ENCODE measurements around the gene C4orf54.

Gene C4orf54

DNA sequence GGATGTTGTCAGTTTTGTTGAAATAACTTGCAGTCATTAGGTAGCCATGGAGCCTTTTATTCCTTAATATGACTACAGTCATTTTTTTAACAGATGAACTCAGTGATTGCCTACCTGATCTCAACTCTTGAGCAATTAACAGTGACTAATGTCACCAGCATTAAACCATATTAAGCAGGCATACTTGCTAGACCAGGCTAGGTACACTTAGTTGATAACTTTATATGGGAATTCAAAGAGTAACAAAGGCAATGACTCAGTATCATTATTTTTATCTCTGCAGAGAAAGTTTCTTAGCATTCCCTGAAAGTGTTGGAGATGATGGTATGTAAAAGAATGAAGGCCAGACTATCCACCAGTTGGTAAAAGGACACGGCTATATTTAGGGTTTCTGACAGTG is at the start of gene C4orf54:
Gene C4orf54, minus strand, starts transcription at position 31 of the 400 bp plus-strand sequence. CDS start 3,180 bp downstream, outside the sequence.
- Histone ChIP-seq H3K27me3 (ENCODE audit: control insufficient read depth, insufficient read depth, low read length) (no peaks in the 10 kb centered on the region), H3K4me1 (ENCODE audit: control insufficient read depth, insufficient read depth, low read length) (peaks cover 9% of the 10 kb centered on the region), H3K27ac (ENCODE audit: low read depth, low read length) (peak within 1 kb of the TSS; percentile 11), H3K9ac (ENCODE audit: low read length) (no peak within 1 kb of the TSS), H3K36me3 (ENCODE audit: control insufficient read depth, insufficient read depth, low read length) (no peaks in the 10 kb centered on the region), H3K4me3 (ENCODE audit: low read length) (no peak within 1 kb of the TSS)

DNA sequence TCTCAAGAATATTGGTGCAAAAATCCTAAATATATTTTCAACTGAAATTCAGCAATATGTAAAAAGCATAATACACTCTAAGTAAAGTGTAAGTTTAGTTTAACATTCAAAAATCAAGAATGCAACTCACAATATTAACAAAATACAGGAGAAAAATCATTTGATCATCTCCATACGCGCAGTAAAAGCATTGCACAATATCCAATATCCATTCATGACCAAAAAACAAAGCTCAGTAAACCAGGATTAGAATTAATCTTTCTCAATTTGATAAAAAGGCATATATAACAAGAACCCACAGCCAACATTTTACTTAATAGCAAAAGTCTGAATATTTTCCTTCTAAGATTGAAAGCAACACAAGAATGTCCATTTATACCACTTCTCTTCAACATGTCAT is 48.3 kb upstream of the C4orf54 start:
- H3K9ac ChIP-seq (ENCODE audit: low read length) = no peak overlapping the region
- no peak overlapping the region for H3K4me3 ChIP-seq (ENCODE audit: low read length)
- H3K27ac ChIP-seq (ENCODE audit: low read depth, low read length) = no peak overlapping the region
- H3K27me3 ChIP-seq (ENCODE audit: control insufficient read depth, insufficient read depth, low read length) = no peaks in the 10 kb centered on the region
- no peaks in the 10 kb centered on the region for H3K36me3 ChIP-seq (ENCODE audit: control insufficient read depth, insufficient read depth, low read length)
- no peaks in the 10 kb centered on the region for H3K4me1 ChIP-seq (ENCODE audit: control insufficient read depth, insufficient read depth, low read length)

DNA sequence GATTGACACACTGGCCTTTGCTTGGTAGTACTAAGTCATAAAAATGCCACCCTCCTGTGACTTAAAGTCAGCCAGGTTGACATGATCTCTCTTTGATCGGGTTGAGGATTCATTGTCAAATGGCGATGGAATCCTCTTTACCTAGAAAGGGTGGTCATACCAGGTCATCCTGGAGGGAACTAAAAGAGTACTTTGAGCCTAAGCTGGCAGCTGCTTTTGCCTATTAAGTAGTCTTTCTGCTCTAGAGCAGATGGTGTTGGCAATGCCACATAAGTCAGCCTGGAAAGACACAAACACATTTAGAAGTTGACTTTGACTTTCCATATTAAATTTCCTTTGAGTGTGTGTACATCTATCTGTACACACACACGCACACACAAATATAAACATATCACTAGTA is 39.2 kb upstream of the C4orf54 start:
- Histone ChIP-seq H3K36me3 (ENCODE audit: control insufficient read depth, insufficient read depth, low read length) (no peaks in the 10 kb centered on the region), H3K4me3 (ENCODE audit: low read length) (no peak overlapping the region), H3K27me3 (ENCODE audit: control insufficient read depth, insufficient read depth, low read length) (no peaks in the 10 kb centered on the region), H3K9ac (ENCODE audit: low read length) (no peak overlapping the region), H3K27ac (ENCODE audit: low read depth, low read length) (no peak overlapping the region), H3K4me1 (ENCODE audit: control insufficient read depth, insufficient read depth, low read length) (no peaks in the 10 kb centered on the region)

DNA sequence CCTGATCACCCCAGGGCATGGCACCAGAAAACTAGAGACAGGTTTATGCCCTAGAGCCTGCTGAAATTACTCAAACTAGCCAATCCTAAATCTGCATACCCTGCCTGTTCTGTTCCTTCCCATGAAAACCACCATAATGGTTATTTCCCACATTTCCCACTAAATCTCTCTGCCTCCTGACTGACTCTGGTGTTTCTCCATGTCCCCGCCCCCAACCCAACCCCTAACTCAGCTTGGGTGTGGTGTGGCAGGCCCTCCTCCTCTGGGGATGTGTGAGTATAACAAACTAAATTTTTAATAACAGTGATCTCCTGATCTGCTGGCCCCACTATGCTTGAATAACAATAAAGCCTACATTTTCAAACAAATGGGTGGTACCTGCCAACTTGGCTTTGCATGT is 35.5 kb upstream of the C4orf54 start:
- Histone ChIP-seq H3K27me3 (ENCODE audit: control insufficient read depth, insufficient read depth, low read length) (no peaks in the 10 kb centered on the region), H3K36me3 (ENCODE audit: control insufficient read depth, insufficient read depth, low read length) (no peaks in the 10 kb centered on the region), H3K27ac (ENCODE audit: low read depth, low read length) (no peak overlapping the region), H3K4me3 (ENCODE audit: low read length) (no peak overlapping the region), H3K4me1 (ENCODE audit: control insufficient read depth, insufficient read depth, low read length) (no peaks in the 10 kb centered on the region), H3K9ac (ENCODE audit: low read length) (no peak overlapping the region)

- Histone ChIP-seq H3K4me1 (ENCODE audit: control insufficient read depth, insufficient read depth, low read length) (no peaks in the 10 kb centered on the region), H3K27ac (ENCODE audit: low read depth, low read length) (no peak overlapping the region), H3K36me3 (ENCODE audit: control insufficient read depth, insufficient read depth, low read length) (no peaks in the 10 kb centered on the region), H3K4me3 (ENCODE audit: low read length) (no peak overlapping the region), H3K27me3 (ENCODE audit: control insufficient read depth, insufficient read depth, low read length) (no peaks in the 10 kb centered on the region), H3K9ac (ENCODE audit: low read length) (no peak overlapping the region)
These were observed 33.4 kb upstream of the C4orf54 start for GRCh38 chr4:99690990-99691389.

- H3K9ac ChIP-seq (ENCODE audit: low read length) = no peak overlapping the region
- H3K4me3 ChIP-seq (ENCODE audit: low read length) = no peak overlapping the region
- no peaks in the 10 kb centered on the region for H3K4me1 ChIP-seq (ENCODE audit: control insufficient read depth, insufficient read depth, low read length)
- H3K27me3 ChIP-seq (ENCODE audit: control insufficient read depth, insufficient read depth, low read length) = no peaks in the 10 kb centered on the region
- no peaks in the 10 kb centered on the region for H3K36me3 ChIP-seq (ENCODE audit: control insufficient read depth, insufficient read depth, low read length)
- no peak overlapping the region for H3K27ac ChIP-seq (ENCODE audit: low read depth, low read length)
These were observed 32.8 kb upstream of the C4orf54 start for GRCh38 chr4:99690472-99690871.

DNA sequence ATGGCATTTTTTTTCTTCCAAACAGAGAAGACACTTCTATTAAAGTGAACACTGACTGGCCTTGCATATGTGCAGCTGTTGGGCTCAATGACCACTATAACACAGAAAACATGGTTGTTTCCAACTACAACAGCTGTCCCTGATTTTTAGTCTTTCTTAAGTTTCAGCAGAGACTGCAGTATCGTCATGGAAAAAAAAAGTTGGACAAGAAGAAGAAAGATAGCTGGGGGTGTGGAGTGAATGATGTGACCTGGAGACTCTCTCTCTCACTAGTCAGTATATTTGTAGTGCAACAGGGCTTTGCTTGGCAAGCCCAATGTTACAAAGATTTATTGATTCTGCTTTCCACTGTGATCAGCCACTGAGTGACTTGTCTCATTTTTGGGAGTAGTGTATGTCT is 29.5 kb upstream of the C4orf54 start:
- H3K36me3 ChIP-seq (ENCODE audit: control insufficient read depth, insufficient read depth, low read length) = no peaks in the 10 kb centered on the region
- H3K4me3 ChIP-seq (ENCODE audit: low read length) = no peak overlapping the region
- no peaks in the 10 kb centered on the region for H3K4me1 ChIP-seq (ENCODE audit: control insufficient read depth, insufficient read depth, low read length)
- no peak overlapping the region for H3K27ac ChIP-seq (ENCODE audit: low read depth, low read length)
- H3K27me3 ChIP-seq (ENCODE audit: control insufficient read depth, insufficient read depth, low read length) = no peaks in the 10 kb centered on the region
- no peak overlapping the region for H3K9ac ChIP-seq (ENCODE audit: low read length)

GRCh38 chr4:99685234-99685633 is 27.6 kb upstream of the C4orf54 start:
- no peaks in the 10 kb centered on the region for H3K27me3 ChIP-seq (ENCODE audit: control insufficient read depth, insufficient read depth, low read length)
- no peak overlapping the region for H3K27ac ChIP-seq (ENCODE audit: low read depth, low read length)
- no peaks in the 10 kb centered on the region for H3K4me1 ChIP-seq (ENCODE audit: control insufficient read depth, insufficient read depth, low read length)
- H3K36me3 ChIP-seq (ENCODE audit: control insufficient read depth, insufficient read depth, low read length) = no peaks in the 10 kb centered on the region
- H3K9ac ChIP-seq (ENCODE audit: low read length) = no peak overlapping the region
- no peak overlapping the region for H3K4me3 ChIP-seq (ENCODE audit: low read length)

DNA sequence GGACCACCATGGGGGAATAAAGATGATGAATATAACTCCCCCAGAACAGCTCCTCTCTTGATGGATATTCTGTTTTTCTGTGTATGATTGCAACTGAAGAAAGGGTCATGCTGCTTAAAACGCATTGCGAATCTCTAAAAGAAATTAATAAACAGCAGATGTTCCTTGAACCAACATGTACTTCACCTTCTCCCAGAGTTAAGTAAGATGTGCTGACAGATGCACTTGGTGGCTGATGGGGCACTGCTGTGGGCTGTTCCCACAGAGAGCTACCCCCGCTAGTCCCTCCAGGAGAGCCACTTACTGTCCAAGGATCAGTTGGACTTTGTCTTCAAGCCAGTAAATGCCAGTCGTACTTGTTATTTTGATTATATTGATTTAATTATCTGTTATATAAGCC is 26.3 kb upstream of the C4orf54 start:
- Histone ChIP-seq H3K4me3 (ENCODE audit: low read length) (no peak overlapping the region), H3K27ac (ENCODE audit: low read depth, low read length) (no peak overlapping the region), H3K9ac (ENCODE audit: low read length) (no peak overlapping the region), H3K27me3 (ENCODE audit: control insufficient read depth, insufficient read depth, low read length) (no peaks in the 10 kb centered on the region), H3K4me1 (ENCODE audit: control insufficient read depth, insufficient read depth, low read length) (no peaks in the 10 kb centered on the region), H3K36me3 (ENCODE audit: control insufficient read depth, insufficient read depth, low read length) (no peaks in the 10 kb centered on the region)

GRCh38 chr4:99679976-99680375 is 22.3 kb upstream of the C4orf54 start:
- Histone ChIP-seq H3K27ac (ENCODE audit: low read depth, low read length) (no peak overlapping the region), H3K9ac (ENCODE audit: low read length) (no peak overlapping the region), H3K36me3 (ENCODE audit: control insufficient read depth, insufficient read depth, low read length) (no peaks in the 10 kb centered on the region), H3K4me3 (ENCODE audit: low read length) (no peak overlapping the region), H3K4me1 (ENCODE audit: control insufficient read depth, insufficient read depth, low read length) (no peaks in the 10 kb centered on the region), H3K27me3 (ENCODE audit: control insufficient read depth, insufficient read depth, low read length) (no peaks in the 10 kb centered on the region)

GRCh38 chr4:99679204-99679603 is 21.6 kb upstream of the C4orf54 start:
- Histone ChIP-seq H3K36me3 (ENCODE audit: control insufficient read depth, insufficient read depth, low read length) (no peaks in the 10 kb centered on the region), H3K9ac (ENCODE audit: low read length) (no peak overlapping the region), H3K4me3 (ENCODE audit: low read length) (no peak overlapping the region), H3K27ac (ENCODE audit: low read depth, low read length) (no peak overlapping the region), H3K4me1 (ENCODE audit: control insufficient read depth, insufficient read depth, low read length) (no peaks in the 10 kb centered on the region), H3K27me3 (ENCODE audit: control insufficient read depth, insufficient read depth, low read length) (no peaks in the 10 kb centered on the region)

- Histone ChIP-seq H3K36me3 (ENCODE audit: control insufficient read depth, insufficient read depth, low read length) (no peaks in the 10 kb centered on the region), H3K9ac (ENCODE audit: low read length) (no peak overlapping the region), H3K4me3 (ENCODE audit: low read length) (no peak overlapping the region), H3K27me3 (ENCODE audit: control insufficient read depth, insufficient read depth, low read length) (no peaks in the 10 kb centered on the region), H3K4me1 (ENCODE audit: control insufficient read depth, insufficient read depth, low read length) (no peaks in the 10 kb centered on the region), H3K27ac (ENCODE audit: low read depth, low read length) (no peak overlapping the region)
These were observed 19.5 kb upstream of the C4orf54 start for GRCh38 chr4:99677161-99677560.

DNA sequence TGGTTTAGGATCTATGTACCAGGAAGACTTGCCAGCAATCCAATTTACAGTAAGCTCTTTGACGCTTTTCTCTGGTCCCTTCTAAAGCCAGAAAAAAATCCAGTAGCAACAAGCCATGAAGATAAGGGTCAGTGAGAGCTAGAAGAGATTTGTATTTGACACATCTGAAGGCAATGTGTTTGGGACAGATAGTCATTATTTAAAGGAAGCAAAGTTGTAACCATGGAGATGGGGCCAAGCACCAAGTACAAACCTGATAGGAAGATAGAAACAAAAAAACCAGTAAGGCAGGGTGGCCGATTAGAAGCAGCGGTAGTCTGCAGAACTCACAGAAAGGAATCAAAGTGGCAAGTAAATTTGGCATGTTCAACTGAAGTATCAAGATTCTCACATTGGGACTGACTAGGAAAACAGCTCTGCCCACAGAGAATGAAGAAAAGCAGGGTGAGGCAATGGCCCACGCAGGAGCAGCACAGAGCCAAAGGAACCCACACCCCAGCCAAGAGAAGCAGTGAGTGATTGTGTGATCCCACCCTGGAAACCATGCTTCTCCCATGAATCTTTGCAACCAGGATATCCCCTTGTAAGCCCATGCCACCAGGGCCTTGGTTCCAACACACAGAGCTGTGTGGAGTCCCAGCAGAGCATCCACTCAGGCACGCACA is 12.9 kb upstream of the C4orf54 start:
- Histone ChIP-seq H3K9ac (ENCODE audit: low read length) (no peak overlapping the region), H3K36me3 (ENCODE audit: control insufficient read depth, insufficient read depth, low read length) (no peaks in the 10 kb centered on the region), H3K27ac (ENCODE audit: low read depth, low read length) (no peak overlapping the region), H3K4me1 (ENCODE audit: control insufficient read depth, insufficient read depth, low read length) (no peaks in the 10 kb centered on the region), H3K27me3 (ENCODE audit: control insufficient read depth, insufficient read depth, low read length) (no peaks in the 10 kb centered on the region), H3K4me3 (ENCODE audit: low read length) (no peak overlapping the region)
